HFFc6 (cell line): Measurements from ENCODE around the gene WNT2. TPM values are rescaled to one million over a fixed set of nuclear protein-coding genes. Genes with fewer than 3 reads are reported as not detected.

ENCODE experiments used
- DNase-seq: peaks from one replicate; pipeline ENCODE4 v3.0.0-alpha.2; 2018
- H3K27ac Mint-ChIP-seq: 2 replicates; pipeline ENCODE4 v1.8.0; 2020; ENCODE audit warnings: mild to moderate bottlenecking, mixed read lengths
- H3K27me3 Mint-ChIP-seq: 2 replicates; pipeline ENCODE4 v1.8.0; 2021; ENCODE audit warnings: mild to moderate bottlenecking, moderate library complexity, mixed read lengths; ENCODE audit not compliant: insufficient read depth
- H3K36me3 Mint-ChIP-seq: 2 replicates; pipeline ENCODE4 v1.8.0; 2021; ENCODE audit warnings: low read depth, mixed read lengths
- H3K4me1 Mint-ChIP-seq: 2 replicates; pipeline ENCODE4 v1.8.0; 2020; ENCODE audit warnings: low read depth, mixed read lengths
- H3K4me3 Mint-ChIP-seq: 2 replicates; pipeline ENCODE4 v1.8.0; 2020; ENCODE audit warnings: mild to moderate bottlenecking, moderate library complexity, mixed read lengths
- H3K9me3 Mint-ChIP-seq: 2 replicates; pipeline ENCODE4 v1.8.0; 2020; ENCODE audit warnings: mild to moderate bottlenecking, mixed read lengths
- CTCF ChIP-seq: fragments of 200-600 bp; sonication (generic); IDR thresholded peaks from 2 replicates; pipeline ENCODE4 v1.5.0; 2021; ENCODE audit warnings: antibody characterized with exemption, mild to moderate bottlenecking
- total RNA-seq, 6 experiments: library from RNA; stranded (reverse); fragmentation: NEBNext Ultra II Directional; extraction: Animal tissue kit (Norgen Biotek cat#: 25700); gene quantifications; 2 replicates in 1 of 6; 3 replicates in 5 of 6; pipeline ENCODE4 v1.2.3, GENCODE V29; 2021

The WNT2 gene
- total RNA-seq, 6 experiments from 2014 or later: not detected

DNA sequence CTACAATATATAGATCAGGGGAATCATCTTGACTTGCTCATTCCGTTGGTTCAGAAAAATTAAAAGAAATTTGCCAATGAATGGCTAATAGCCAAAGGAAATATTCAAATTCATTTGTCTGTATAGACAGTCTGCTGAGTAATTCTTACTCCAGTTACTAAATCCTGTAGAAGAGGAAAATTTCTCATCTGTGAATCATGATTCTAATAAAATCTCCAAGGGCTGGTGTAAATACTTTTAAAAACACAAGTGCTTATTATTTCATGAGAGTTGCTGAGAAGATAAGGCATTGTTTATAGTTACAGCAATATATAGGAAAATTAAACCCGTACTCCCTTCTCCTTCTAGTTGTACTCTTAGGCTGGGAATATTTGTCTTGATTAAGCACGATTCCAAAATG is 53.0 kb downstream of the WNT2 start:
- Mint-ChIP-seq H3K4me1 (peaks cover 42% of the 10 kb centered on the region), H3K27me3 (no peaks in the 10 kb centered on the region; the same call in 1 of the 2 replicates), H3K27ac (peak overlapping the region; percentile 96), H3K4me3 (peak overlapping the region; percentile 78), H3K36me3 (peaks cover 10% of the 10 kb centered on the region; the same call in 1 of the 2 replicates), H3K9me3 (no peaks in the 10 kb centered on the region)
- TF ChIP-seq CTCF: no peak
- DNase-seq: peak; percentile 93

DNA sequence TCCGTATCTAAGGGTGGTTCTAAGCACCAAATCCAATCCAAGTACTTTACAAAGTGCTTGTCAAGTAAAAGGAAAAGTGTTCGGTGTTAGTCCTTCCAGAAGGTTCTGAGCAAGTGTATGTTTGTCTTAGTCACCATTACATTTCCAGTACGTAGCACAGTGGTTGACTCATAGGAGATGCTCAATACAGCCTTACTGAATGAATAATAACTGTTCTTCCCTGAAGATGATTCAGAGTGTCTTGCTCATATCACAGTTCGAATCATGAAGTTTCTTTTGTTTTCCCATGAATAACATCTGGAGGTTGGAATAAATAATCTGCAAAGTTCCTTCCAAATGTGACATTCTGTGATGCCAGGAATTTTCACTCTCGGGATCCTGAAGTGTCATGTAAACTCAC is 53.4 kb downstream of the WNT2 start:
- peaks cover 10% of the 10 kb centered on the region; the same call in 1 of the 2 replicates for H3K36me3 Mint-ChIP-seq
- TF ChIP-seq CTCF: no peak
- H3K27ac Mint-ChIP-seq: peak overlapping the region; percentile 96
- no peaks in the 10 kb centered on the region for H3K9me3 Mint-ChIP-seq
- peak; percentile 97 for DNase-seq
- peak overlapping the region; percentile 78 for H3K4me3 Mint-ChIP-seq
- peaks cover 38% of the 10 kb centered on the region for H3K4me1 Mint-ChIP-seq
- no peaks in the 10 kb centered on the region; the same call in 1 of the 2 replicates for H3K27me3 Mint-ChIP-seq

DNA sequence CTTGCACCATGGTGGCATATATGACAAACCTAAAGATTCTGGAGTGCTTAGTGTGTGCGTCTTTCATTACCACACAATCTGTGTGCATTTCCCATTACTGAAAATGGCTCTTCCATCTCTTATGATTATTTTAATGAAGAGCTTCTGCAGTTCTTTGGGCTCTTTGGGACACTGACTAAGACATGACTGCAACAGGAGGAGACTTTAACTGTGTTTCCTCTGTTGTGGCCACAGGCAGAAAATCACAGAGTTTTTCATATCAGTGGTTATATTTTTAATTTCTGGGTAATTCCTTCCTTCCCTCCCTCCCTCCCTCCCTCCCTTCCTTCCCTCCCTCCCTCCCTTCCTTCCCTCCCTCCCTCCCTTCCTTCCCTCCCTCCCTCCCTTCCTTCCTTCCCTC is 58.1 kb downstream of the WNT2 start:
- peaks cover 10% of the 10 kb centered on the region; the same call in 1 of the 2 replicates for H3K36me3 Mint-ChIP-seq
- no peaks in the 10 kb centered on the region for H3K9me3 Mint-ChIP-seq
- no peak for TF ChIP-seq CTCF
- no peak overlapping the region for H3K4me3 Mint-ChIP-seq
- peaks cover 27% of the 10 kb centered on the region for H3K4me1 Mint-ChIP-seq
- H3K27ac Mint-ChIP-seq: no peak overlapping the region
- no peaks in the 10 kb centered on the region for H3K27me3 Mint-ChIP-seq
- DNase-seq: no peak

- H3K27me3 Mint-ChIP-seq: no peaks in the 10 kb centered on the region
- no peaks in the 10 kb centered on the region for H3K9me3 Mint-ChIP-seq
- H3K36me3 Mint-ChIP-seq: peaks cover 6% of the 10 kb centered on the region; the same call in 1 of the 2 replicates
- DNase-seq: no peak
- no peak for TF ChIP-seq CTCF
- H3K27ac Mint-ChIP-seq: no peak overlapping the region
- H3K4me3 Mint-ChIP-seq: no peak overlapping the region
- peaks cover 24% of the 10 kb centered on the region for H3K4me1 Mint-ChIP-seq
These were observed 60.3 kb downstream of the WNT2 start for GRCh38 chr7:117262546-117262945.

DNA sequence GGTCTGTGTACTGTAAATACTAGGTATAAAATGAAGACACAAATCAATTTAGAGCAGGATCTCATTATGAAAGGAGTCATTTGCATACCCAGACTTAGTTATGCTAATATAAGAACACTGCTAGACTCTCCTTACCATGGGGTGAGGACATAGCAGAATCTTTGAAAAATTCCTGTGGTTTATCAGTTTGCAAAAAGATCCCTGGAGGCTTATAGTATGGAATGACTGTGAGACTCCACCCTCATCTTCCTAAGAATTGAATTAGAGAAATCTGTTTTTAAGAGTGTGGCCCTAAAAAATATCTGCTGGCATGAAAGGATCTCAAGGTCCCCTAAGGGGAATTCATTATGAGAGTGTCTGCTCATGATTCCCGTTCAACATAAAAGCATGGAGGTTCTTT is 63.2 kb downstream of the WNT2 start:
- no peak for TF ChIP-seq CTCF
- Mint-ChIP-seq H3K4me3 (peak overlapping the region; percentile 23; the same call in 1 of the 2 replicates), H3K4me1 (peaks cover 23% of the 10 kb centered on the region), H3K36me3 (no peaks in the 10 kb centered on the region), H3K27ac (peak overlapping the region; percentile 8), H3K9me3 (no peaks in the 10 kb centered on the region), H3K27me3 (no peaks in the 10 kb centered on the region; the same call in 1 of the 2 replicates)
- peak; percentile 52 for DNase-seq
